ENCODE data around the gene AGO1. TPM values are rescaled to one million over a fixed set of nuclear protein-coding genes. Genes with fewer than 3 reads are reported as not detected.

The AGO1 gene
- total and polyA plus RNA-seq, 2 of the 8 experiments (the other 6 are each of a cell fraction or from before 2014, with no cell fraction given) = 15.1 to 73.7 TPM

DNA sequence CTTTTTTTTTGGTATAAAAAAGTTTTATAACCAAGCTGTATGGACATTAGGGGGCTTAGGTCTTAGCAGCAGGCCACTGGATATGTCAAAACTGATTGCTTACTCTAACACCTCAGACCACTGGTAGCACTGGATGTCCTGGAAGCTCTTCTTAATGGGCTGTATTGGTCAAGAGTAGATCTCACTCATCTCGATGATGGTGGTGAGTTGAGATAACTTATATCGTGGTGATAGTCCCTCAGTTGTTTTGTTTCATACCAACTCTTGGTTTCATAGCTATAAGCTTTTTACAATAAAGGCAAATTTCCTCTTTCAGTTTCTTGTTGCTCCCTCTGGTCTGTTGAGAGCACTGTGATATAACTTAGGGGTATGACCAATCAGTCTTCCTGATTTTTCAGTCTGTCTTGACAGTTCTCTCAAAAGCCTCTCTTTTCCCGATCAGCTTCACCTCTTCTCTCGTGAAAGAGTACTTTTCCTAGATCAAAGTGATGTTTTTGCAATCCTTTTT is 9.7 kb upstream of the AGO1 start:
- Histone ChIP-seq H4K91ac (replicated peaks; ENCODE audit: insufficient read length, low read length) (no peak overlapping the region), H3K4me3 (ENCODE audit: extremely low read depth in 1 of 4, insufficient read depth in 2 of 4, low read depth in 3 of 4, low read length in 4 of 4) (no peak overlapping the region), H2BK15ac (ENCODE audit: low read length) (no peak overlapping the region), H3K4me1 (replicated peaks in 1 of 4; ENCODE audit: control insufficient read depth in 3 of 4, insufficient read depth in 4 of 4, low read length in 3 of 4) (no peaks in the 10 kb centered on the region), H3K56ac (replicated peaks; ENCODE audit: insufficient read length, low read depth, low read length) (no peak overlapping the region), H3K9ac (replicated peaks in 1 of 4; ENCODE audit: extremely low read depth in 1 of 4, low read depth in 3 of 4, low read length in 3 of 4) (no peak overlapping the region), H2BK20ac (ENCODE audit: low read length) (no peak overlapping the region), H3K79me2 (ENCODE audit: control insufficient read depth in 1 of 2, insufficient read depth in 2 of 2, low read length in 2 of 2) (no peaks in the 10 kb centered on the region), H3K23me2 (ENCODE audit: low read depth, low read length) (no peaks in the 10 kb centered on the region), H3K9me3 (ENCODE audit: insufficient read depth in 2 of 2, low read depth in 1 of 2, low read length in 1 of 2) (no peaks in the 10 kb centered on the region), H4K20me1 (replicated peaks in 1 of 2; ENCODE audit: control insufficient read depth in 1 of 2, insufficient read depth in 2 of 2, low read length in 2 of 2) (peaks cover 0 to 1% of the 10 kb centered on the region in 2 experiments), H3K23ac (ENCODE audit: insufficient read length) (no peak overlapping the region), H2BK120ac (replicated peaks; ENCODE audit: low read depth, low read length) (no peak overlapping the region), H3K18ac (ENCODE audit: extremely low read depth, low read length) (no peak overlapping the region), H2AK5ac (ENCODE audit: low read depth, low read length) (no peak overlapping the region), H2BK5ac (ENCODE audit: low read depth, low read length) (no peak overlapping the region), H3K79me1 (ENCODE audit: low read depth, low read length) (no peaks in the 10 kb centered on the region), H3K27ac (ENCODE audit: low read depth, low read length) (no peak overlapping the region), H3K4ac (replicated peaks; ENCODE audit: insufficient read length, low read depth, low read length) (no peak overlapping the region), H3K36me3 (ENCODE audit: control insufficient read depth in 2 of 4, insufficient read depth in 4 of 4, low read length in 3 of 4) (no peaks in the 10 kb centered on the region), H3K4me2 (ENCODE audit: insufficient read depth in 1 of 2, low read depth in 2 of 2, low read length in 2 of 2) (no peak overlapping the region), H2AFZ (ENCODE audit: low read length) (no peak overlapping the region), H4K5ac (ENCODE audit: insufficient read length, low read depth, low read length) (no peak overlapping the region), H2BK12ac (ENCODE audit: low read depth, low read length) (no peak overlapping the region), H4K8ac (ENCODE audit: extremely low read depth, insufficient read depth, low read length) (no peak overlapping the region), H3K27me3 (replicated peaks in 1 of 4; ENCODE audit: control insufficient read depth in 3 of 4, extremely low read depth in 1 of 4, insufficient read depth in 3 of 4, low read length in 3 of 4) (no peaks in the 10 kb centered on the region), H3K14ac (ENCODE audit: insufficient read length) (no peak overlapping the region)
- WGBS, 2 experiments (ENCODE audit: extremely low coverage in 1 of 2, insufficient coverage in 1 of 2, insufficient read length in 1 of 2, insufficient replicate concordance in 2 of 2, low coverage in 1 of 2, low lambda C conversion rate in 2 of 2, missing lambda C conversion rate in 1 of 2) = 89% methylated on average over 4 of the region's 4 CpGs; no CpG with 5 or more reads in 1 of the 2 experiments
- ChIA-PET CTCF (ENCODE audit: partially characterized antibody) (interaction anchor here (0.6 to 2.2 kb wide), 4 partner anchors 9 to 98 kb away, joined by 3 to 14 read pairs (median 4); partner anchors contain the start of gene AGO1), POLR2A (ENCODE audit: partially characterized antibody) (interaction anchor here (0.9 to 2.0 kb wide), 2 partner anchors 11 to 46 kb away, joined by 3 to 5 read pairs; no protein-coding TSS in a partner anchor)
- no peak for DNase-seq (ENCODE audit: low read depth in 1 of 2, low spot score in 2 of 2)
- no peak for FAIRE-seq
- no peak for TF ChIP-seq GABPA (IDR thresholded peaks at IDR 0.05; ENCODE audit: borderline replicate concordance, insufficient read depth, low read length)
- TF ChIP-seq SIRT6 (IDR thresholded peaks at IDR 0.05; ENCODE audit: low read length) = no peak
- no peak for TF ChIP-seq TCF12 (IDR thresholded peaks at IDR 0.05; ENCODE audit: low read depth, low read length)
- no peak for TF ChIP-seq ASH2L (IDR thresholded peaks at IDR 0.05; ENCODE audit: low read length)
- TF ChIP-seq, protein P1, sequence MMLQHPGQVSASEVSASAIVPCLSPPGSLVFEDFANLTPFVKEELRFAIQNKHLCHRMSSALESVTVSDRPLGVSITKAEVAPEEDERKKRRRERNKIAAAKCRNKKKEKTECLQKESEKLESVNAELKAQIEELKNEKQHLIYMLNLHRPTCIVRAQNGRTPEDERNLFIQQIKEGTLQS (IDR thresholded peaks at IDR 0.05; ENCODE audit: insufficient read depth, low read depth, low read length) = no peak
- no peak for TF ChIP-seq CHD1 (IDR thresholded peaks at IDR 0.05; ENCODE audit: low read depth, low read length)
- TF ChIP-seq, protein P2, sequence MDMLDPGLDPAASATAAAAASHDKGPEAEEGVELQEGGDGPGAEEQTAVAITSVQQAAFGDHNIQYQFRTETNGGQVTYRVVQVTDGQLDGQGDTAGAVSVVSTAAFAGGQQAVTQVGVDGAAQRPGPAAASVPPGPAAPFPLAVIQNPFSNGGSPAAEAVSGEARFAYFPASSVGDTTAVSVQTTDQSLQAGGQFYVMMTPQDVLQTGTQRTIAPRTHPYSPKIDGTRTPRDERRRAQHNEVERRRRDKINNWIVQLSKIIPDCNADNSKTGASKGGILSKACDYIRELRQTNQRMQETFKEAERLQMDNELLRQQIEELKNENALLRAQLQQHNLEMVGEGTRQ (IDR thresholded peaks at IDR 0.05; ENCODE audit: low read length) = no peak
- TF ChIP-seq KDM5A (IDR thresholded peaks at IDR 0.05; ENCODE audit: low read length) = no peak
- TF ChIP-seq RXRA (IDR thresholded peaks at IDR 0.05; ENCODE audit: insufficient read depth, low read depth, low read length) = no peak
- no peak for TF ChIP-seq RAD21 (IDR thresholded peaks at IDR 0.05 in 1 of 2, conservative IDR thresholded peaks at IDR 0.05 in 1 of 2; ENCODE audit: low read depth in 2 of 2, low read length in 2 of 2)
- no peak for TF ChIP-seq KDM4A (IDR thresholded peaks at IDR 0.05; ENCODE audit: low read depth, low read length, severe bottlenecking)
- TF ChIP-seq NANOG (IDR thresholded peaks at IDR 0.05; ENCODE audit: insufficient read depth, low read depth, low read length, poor library complexity, severe bottlenecking) = no peak
